HG03139 (cell line): Measurements from ENCODE around the gene ENTR1.
A peak's percentile ranks its signal among the peaks of the same experiment; 100 is the strongest.

Experiments
- ATAC-seq: cut with Tn5 transposase; IDR thresholded peaks from one replicate; pipeline ENCODE4 v1.9.1; 2021; ENCODE audit not compliant: unreplicated experiment

The ENTR1 gene

GRCh38 chr9:136410500-136411287, at the start of gene ENTR1, which contains the start of gene PMPCA:
TSS of gene ENTR1 (minus strand) at chr9:136410614. CDS start at chr9:136410397, 217 bp downstream.
TSS of gene PMPCA (plus strand) at chr9:136410658. CDS start at chr9:136410669, 11 bp downstream.
- ATAC-seq, result peak; percentile 77

GRCh38 chr9:136459425-136459824, 49.0 kb upstream of the ENTR1 start:
- no peak for ATAC-seq

- no peak for ATAC-seq
Measured at GRCh38 chr9:136457326-136457725, 46.9 kb upstream of the ENTR1 start.

GRCh38 chr9:136456258-136456657, 45.8 kb upstream of the ENTR1 start:
- ATAC-seq, result no peak

GRCh38 chr9:136455043-136456002, 44.9 kb upstream of the ENTR1 start:
- ATAC-seq, result no peak

GRCh38 chr9:136454026-136454796, 43.8 kb upstream of the ENTR1 start:
- ATAC-seq, result no peak

GRCh38 chr9:136453326-136453725, 42.9 kb upstream of the ENTR1 start:
- ATAC-seq, result no peak

- ATAC-seq, result no peak
Measured at GRCh38 chr9:136451221-136451877, 40.9 kb upstream of the ENTR1 start.

- no peak for ATAC-seq
Measured at GRCh38 chr9:136448655-136449054, 38.2 kb upstream of the ENTR1 start.

GRCh38 chr9:136447173-136447778, 36.9 kb upstream of the ENTR1 start:
- no peak for ATAC-seq

GRCh38 chr9:136445799-136446198, 35.4 kb upstream of the ENTR1 start:
- ATAC-seq, result no peak

- ATAC-seq, result no peak
Measured at GRCh38 chr9:136444102-136444501, 33.7 kb upstream of the ENTR1 start.

- no peak for ATAC-seq
Measured at GRCh38 chr9:136443687-136444086, 33.3 kb upstream of the ENTR1 start.

- no peak for ATAC-seq
Measured at GRCh38 chr9:136443087-136443486, 32.7 kb upstream of the ENTR1 start.

- no peak for ATAC-seq
Measured at GRCh38 chr9:136442265-136442664, 31.9 kb upstream of the ENTR1 start.

GRCh38 chr9:136441681-136442245, 31.3 kb upstream of the ENTR1 start:
- no peak for ATAC-seq

GRCh38 chr9:136441191-136441680, 30.8 kb upstream of the ENTR1 start:
- ATAC-seq, result no peak

GRCh38 chr9:136439481-136440408, 29.3 kb upstream of the ENTR1 start, which contains the start of gene INPP5E:
TSS of gene INPP5E (minus strand) at chr9:136439845. CDS start at chr9:136439419, 426 bp downstream.
- no peak for ATAC-seq
